DOHH2 (cell line): Measurements from ENCODE around the gene CELF1.

Source experiments
- EZH2phosphoT487 ChIP-seq: fragments of 200-600 bp; sonication (generic); IDR thresholded peaks from 2 replicates; pipeline ENCODE4 v1.6.1; 2017; ENCODE audit warnings: borderline replicate concordance, mild to moderate bottlenecking, antibody characterized with exemption, low read length, moderate library complexity, mixed read lengths
- TF ChIP-seq, protein P1 (sequence below): fragments of 200-600 bp; sonication (generic); IDR thresholded peaks from one replicate; pipeline ENCODE4 v1.5.1; 2014; ENCODE audit warnings: antibody characterized with exemption, mild to moderate bottlenecking, low read depth, low read length; ENCODE audit not compliant: poor library complexity, severe bottlenecking

DNA sequence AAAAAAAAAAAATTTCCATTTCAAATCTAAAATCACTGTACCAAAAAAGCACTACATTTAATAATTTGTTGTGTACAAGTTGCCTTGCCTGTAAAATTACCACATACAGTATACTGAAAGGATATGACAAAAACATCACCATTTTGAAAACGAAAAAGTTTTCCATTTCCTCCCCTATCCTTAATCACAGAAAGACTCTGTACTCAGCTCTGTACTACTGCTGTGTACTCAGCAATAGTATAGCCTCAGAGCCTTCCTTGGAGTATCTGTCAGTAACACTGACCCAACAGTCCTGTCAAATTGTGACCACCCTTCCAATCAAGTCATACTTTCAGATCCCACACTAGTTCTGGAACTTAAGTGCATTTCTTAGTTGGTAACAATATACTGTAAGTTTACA is 48.0 kb downstream of the CELF1 start:
- TF ChIP-seq, protein P1, sequence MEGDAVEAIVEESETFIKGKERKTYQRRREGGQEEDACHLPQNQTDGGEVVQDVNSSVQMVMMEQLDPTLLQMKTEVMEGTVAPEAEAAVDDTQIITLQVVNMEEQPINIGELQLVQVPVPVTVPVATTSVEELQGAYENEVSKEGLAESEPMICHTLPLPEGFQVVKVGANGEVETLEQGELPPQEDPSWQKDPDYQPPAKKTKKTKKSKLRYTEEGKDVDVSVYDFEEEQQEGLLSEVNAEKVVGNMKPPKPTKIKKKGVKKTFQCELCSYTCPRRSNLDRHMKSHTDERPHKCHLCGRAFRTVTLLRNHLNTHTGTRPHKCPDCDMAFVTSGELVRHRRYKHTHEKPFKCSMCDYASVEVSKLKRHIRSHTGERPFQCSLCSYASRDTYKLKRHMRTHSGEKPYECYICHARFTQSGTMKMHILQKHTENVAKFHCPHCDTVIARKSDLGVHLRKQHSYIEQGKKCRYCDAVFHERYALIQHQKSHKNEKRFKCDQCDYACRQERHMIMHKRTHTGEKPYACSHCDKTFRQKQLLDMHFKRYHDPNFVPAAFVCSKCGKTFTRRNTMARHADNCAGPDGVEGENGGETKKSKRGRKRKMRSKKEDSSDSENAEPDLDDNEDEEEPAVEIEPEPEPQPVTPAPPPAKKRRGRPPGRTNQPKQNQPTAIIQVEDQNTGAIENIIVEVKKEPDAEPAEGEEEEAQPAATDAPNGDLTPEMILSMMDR: no peak
- TF ChIP-seq EZH2phosphoT487: no peak
